Effector CD8-positive, alpha-beta T cell (primary cell): ENCODE results near the gene OSBPL8.

Experiments
- DNase-seq: peaks from one replicate; lab custom pipeline; 2025; lab: John Stamatoyannopoulos, UW

Gene OSBPL8

GRCh38 chr12:76464631-76465166, 94.9 kb downstream of the OSBPL8 start:
- DNase-seq, result no peak

- no peak for DNase-seq
These were observed 96.8 kb downstream of the OSBPL8 start for GRCh38 chr12:76462668-76463224.

DNA sequence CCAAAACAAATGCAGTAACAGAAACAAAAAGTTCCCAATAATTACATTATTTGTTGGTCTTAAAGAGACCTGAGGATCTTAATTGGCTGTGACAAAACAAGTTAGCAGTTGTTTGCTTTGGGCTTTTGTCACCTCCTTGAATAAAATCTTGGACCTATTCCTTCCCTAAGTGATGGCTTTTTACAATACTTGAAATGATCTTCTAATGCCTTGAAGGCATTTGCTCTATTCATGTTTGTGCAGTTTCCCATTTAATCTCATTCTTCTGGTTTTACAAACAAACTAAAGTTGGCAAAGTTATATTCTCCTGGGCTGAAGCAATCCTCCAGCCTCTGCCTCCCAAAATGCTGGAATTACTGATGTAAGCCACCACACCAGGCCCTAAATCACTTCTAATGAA, 98.8 kb downstream of the OSBPL8 start:
- DNase-seq, result no peak

DNA sequence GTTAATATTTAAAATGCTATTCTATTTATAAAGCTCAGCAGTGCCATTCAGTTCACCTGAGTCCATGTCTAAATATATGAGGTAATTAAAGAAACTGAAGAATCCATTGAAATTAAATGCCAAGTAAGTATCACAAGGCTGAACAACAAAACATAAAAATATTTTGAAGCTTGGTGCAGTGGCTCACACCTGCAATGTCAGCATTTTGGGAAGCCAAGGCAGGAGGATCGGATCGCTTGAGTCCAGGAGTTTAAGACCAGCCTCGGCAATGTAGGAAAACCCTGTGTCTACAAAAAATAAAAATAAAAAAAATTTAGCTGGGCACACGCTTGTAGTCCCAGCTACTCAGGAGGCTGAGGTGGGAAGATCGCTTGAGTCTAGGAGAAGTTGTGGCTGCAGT, 101.8 kb downstream of the OSBPL8 start:
- DNase-seq, result no peak

DNA sequence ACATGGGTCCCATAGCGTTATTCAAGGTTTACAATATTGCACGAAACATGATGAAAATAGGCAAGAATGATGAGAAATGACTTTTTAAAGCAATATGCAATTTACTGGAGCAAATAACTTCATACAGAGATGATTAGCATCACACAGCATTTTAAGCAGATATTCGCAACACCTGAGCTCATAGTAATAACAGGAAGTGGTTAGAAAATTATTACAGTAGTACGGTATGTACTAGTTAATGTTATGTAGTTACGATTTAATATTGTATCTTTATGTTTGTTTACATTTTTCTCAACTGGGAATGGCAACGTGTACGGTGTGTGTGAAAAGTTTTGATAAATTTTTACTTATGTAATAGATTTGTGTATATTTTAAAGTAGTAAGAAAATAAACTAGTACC, 102.6 kb downstream of the OSBPL8 start:
- DNase-seq, result no peak

DNA sequence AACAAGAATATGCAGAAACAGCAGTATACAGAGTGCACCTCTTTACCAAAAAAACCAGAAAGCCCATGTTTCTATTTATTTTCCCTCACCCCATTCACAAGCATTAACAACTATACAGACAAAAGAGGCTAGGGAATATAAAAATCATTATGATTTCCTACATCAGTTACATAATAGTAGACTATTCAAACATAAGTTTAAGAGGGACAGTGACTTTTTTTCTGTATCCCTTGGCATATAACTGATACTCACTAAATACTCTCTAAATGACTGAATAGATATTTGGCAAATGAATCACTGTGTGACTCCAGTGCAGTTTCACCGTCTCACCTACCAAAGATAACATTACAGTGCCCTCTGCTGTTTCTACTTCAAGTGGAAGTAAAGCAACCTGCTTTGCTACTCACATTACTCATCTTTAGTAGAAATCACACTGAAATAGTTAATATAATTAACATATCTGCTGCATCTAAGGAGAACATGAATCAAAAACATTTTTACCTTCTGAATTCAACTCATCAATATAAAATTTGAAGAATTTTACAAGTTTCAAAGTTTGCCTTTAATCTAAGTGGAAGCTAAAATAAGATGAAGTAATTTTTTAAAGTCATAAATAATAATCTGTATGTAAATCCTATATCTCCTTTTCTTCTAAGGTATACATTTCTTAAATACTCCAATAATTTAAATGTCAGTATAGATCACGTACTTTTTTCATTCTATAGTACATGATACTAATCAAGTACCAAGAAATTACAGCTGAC, 103.8 kb downstream of the OSBPL8 start:
- no peak for DNase-seq

- no peak for DNase-seq
These were observed 108.0 kb downstream of the OSBPL8 start for GRCh38 chr12:76451528-76451927.

- no peak for DNase-seq
These were observed 108.9 kb downstream of the OSBPL8 start for GRCh38 chr12:76450690-76451089.

DNA sequence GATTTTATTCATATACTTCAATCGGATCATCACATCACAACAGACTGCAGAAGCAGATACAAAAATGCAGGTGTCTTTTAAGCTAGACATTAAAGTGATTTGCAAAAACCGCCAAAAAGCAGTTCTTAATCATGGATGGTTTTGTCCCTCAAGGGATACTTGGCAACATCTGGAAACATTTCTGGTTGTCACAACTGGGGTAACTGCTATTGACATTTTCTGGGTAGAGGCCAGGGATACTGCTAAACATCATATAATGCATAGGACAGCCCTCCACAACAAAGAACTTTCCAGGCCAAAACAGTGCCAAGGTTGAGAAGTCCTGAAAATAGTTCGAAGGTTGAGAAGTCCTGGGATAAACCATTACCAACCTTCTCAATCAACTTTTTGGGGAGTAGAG, 109.6 kb downstream of the OSBPL8 start:
- no peak for DNase-seq

DNA sequence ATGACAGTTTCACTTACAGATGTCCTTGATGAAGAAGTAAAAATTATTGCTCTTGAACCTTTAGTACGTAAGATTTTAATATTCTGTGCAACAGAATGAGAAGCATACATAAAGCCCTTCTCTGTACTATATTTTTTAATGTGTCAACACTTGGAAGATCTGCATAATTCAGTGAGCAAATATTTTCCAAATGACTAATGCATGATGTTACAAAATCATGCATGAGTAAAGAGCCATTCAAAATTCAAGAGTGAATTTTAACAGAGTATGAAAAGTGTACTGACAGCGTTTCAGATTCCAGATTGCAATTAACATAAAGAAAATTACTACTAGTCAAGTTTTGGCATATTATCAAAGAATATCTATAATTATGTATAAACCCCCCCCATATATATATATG, 110.0 kb downstream of the OSBPL8 start:
- DNase-seq, result no peak

GRCh38 chr12:76449016-76449415, 110.6 kb downstream of the OSBPL8 start:
- no peak for DNase-seq

DNA sequence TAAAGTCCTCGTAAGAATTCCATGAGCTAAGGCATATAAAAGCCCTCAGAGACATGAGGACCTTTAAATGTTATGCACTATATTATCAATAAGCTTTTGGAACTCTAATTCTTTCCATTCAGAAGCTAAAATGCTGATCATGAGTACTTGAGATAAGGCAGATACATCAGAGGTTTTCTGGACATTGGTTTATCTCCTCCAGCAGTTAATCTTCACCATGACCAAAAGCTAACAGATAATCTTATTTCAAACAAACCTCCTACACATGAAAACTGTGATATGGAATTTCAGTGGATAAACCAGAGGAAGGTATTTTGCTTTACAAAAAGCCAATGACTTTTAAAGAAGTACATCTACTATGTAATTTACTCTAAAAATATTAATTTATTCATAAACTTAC, 113.5 kb downstream of the OSBPL8 start:
- no peak for DNase-seq

GRCh38 chr12:76445462-76445861, 114.1 kb downstream of the OSBPL8 start:
- no peak for DNase-seq

- no peak for DNase-seq
These were observed 115.1 kb downstream of the OSBPL8 start for GRCh38 chr12:76444408-76444984.

- DNase-seq, result no peak
These were observed 118.6 kb downstream of the OSBPL8 start for GRCh38 chr12:76441016-76441415.

GRCh38 chr12:76432733-76433132, 126.8 kb downstream of the OSBPL8 start:
- no peak for DNase-seq

- no peak for DNase-seq
These were observed 131.5 kb downstream of the OSBPL8 start for GRCh38 chr12:76428117-76428516.

DNA sequence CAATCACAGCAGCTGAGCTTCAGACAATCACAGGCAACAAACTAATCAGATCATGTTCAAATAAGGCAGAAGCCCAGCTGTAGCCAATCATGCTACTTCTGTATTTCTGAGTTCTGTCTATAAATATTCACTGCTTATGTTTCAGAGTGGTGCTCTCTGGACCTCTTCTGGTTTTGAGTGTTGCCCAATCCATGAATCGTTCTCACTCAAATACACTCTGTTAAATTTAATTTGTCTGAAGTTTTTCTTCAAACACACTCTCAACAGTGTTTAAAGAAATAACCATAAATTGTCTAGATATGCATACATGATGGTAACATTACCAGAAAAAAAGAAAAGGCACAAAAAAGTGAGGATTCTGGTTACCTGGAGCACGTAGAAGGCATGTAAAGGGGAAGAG, 133.4 kb downstream of the OSBPL8 start:
- no peak for DNase-seq

GRCh38 chr12:76424941-76425340, 134.6 kb downstream of the OSBPL8 start:
- DNase-seq, result no peak

GRCh38 chr12:76422543-76423438, 136.8 kb downstream of the OSBPL8 start:
- DNase-seq, result no peak

DNA sequence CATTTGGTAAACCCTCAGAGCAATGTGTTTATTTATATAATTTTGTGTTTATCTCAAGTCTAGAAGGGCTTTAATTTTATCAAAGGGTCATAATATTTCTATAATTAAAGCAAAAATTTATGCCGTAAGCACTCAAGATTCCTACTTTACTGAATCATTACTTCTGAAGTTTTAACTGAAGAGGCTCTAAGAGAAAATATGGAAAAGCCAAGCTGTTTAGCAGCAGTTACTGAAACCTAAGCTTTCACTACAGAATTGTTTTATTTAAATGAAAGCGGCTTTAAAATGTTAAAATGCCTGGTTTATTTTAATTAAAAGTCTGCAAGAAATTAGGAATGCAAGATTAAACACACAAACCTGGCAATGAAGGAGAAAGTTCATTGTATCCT, 137.4 kb downstream of the OSBPL8 start:
- DNase-seq, result no peak

- no peak for DNase-seq
These were observed 138.5 kb downstream of the OSBPL8 start for GRCh38 chr12:76421046-76421445.
